GM23248 (cell line): ENCODE measurements around the gene KCNG1. TPM values are rescaled to one million over a fixed set of nuclear protein-coding genes. Genes with fewer than 3 reads are reported as not detected.

Experiments used
- DNase-seq: peaks from one replicate; pipeline ENCODE4 v3.0.0-alpha.2; 2015
- H2AFZ ChIP-seq: fragments of 200-600 bp; sonication (generic); 2 replicates; pipeline ENCODE4 v1.6.1; 2016; ENCODE audit warnings: antibody characterized with exemption
- H3F3A ChIP-seq: fragments of 200-600 bp; sonication (generic); 2 replicates; pipeline ENCODE4 v1.6.1; 2016; ENCODE audit warnings: mild to moderate bottlenecking, antibody characterized with exemption, mixed run types; ENCODE audit not compliant: insufficient read depth
- H3K27ac ChIP-seq: fragments of 200-600 bp; sonication (generic); 2 replicates; pipeline ENCODE4 v1.5.1; 2016; ENCODE audit warnings: mild to moderate bottlenecking
- H3K27me3 ChIP-seq: fragments of 200-600 bp; sonication (generic); replicated peaks from 2 replicates; pipeline ENCODE4 v1.6.1; 2016; ENCODE audit warnings: mild to moderate bottlenecking; ENCODE audit not compliant: insufficient read depth
- H3K36me3 ChIP-seq: fragments of 200-600 bp; sonication (generic); 2 replicates; pipeline ENCODE4 v1.6.1; 2016; ENCODE audit warnings: low read depth, mild to moderate bottlenecking
- H3K4me1 ChIP-seq: fragments of 200-600 bp; sonication (generic); 2 replicates; pipeline ENCODE4 v1.6.1; 2016; ENCODE audit warnings: mild to moderate bottlenecking; ENCODE audit not compliant: insufficient read depth
- H3K4me2 ChIP-seq: fragments of 200-600 bp; sonication (generic); one replicate; pipeline ENCODE4 v1.6.1; 2016; ENCODE audit warnings: mild to moderate bottlenecking; ENCODE audit not compliant: unreplicated experiment
- H3K4me3 ChIP-seq: fragments of 200-600 bp; sonication (generic); 2 replicates; pipeline ENCODE4 v1.5.1; 2016; ENCODE audit warnings: mild to moderate bottlenecking
- H3K79me2 ChIP-seq: fragments of 200-600 bp; sonication (generic); 2 replicates; pipeline ENCODE4 v1.6.1; 2016; ENCODE audit warnings: mild to moderate bottlenecking; ENCODE audit not compliant: insufficient read depth
- H3K9ac ChIP-seq: fragments of 200-600 bp; sonication (generic); 2 replicates; pipeline ENCODE4 v1.6.1; 2016; ENCODE audit warnings: mild to moderate bottlenecking
- H3K9me2 ChIP-seq: fragments of 200-600 bp; sonication (generic); 2 replicates; pipeline ENCODE4 v1.6.1; 2016; ENCODE audit warnings: mixed run types, mild to moderate bottlenecking, moderate library complexity; ENCODE audit not compliant: insufficient read depth
- H3K9me3 ChIP-seq: fragments of 200-600 bp; sonication (generic); one replicate; pipeline ENCODE4 v1.6.1; 2017; ENCODE audit warnings: low read depth
- H4K20me1 ChIP-seq: fragments of 200-600 bp; sonication (generic); 2 replicates; pipeline ENCODE4 v1.6.0; 2016; ENCODE audit not compliant: insufficient read depth
- EZH2 ChIP-seq: fragments of 200-600 bp; sonication (generic); IDR thresholded peaks from 2 replicates; pipeline ENCODE4 v1.6.1; 2018; ENCODE audit warnings: antibody characterized with exemption, mild to moderate bottlenecking; ENCODE audit not compliant: insufficient read depth, poor library complexity, severe bottlenecking
- EZH2phosphoT487 ChIP-seq: fragments of 200-600 bp; sonication (generic); IDR thresholded peaks from 2 replicates; pipeline ENCODE4 v1.6.1; 2018; ENCODE audit warnings: antibody characterized with exemption, moderate library complexity, mild to moderate bottlenecking, low read depth; ENCODE audit not compliant: insufficient read depth
- WGBS, 2 experiments: methylation state at CpG; one replicate each; pipeline ENCODE4 v1.1.6; 2015 to 2017; ENCODE audit warnings: low lambda C conversion rate in 2 of 2, low coverage in 1 of 2; ENCODE audit errors: missing lambda C conversion rate in 2 of 2; 5-methylcytosine and 5-hydroxymethylcytosine counted together
- in situ Hi-C: fragments of 300-500 bp; cut with MboI; formaldehyde crosslinking; loops from 2 replicates; pipeline ENCODE4 v1.15.0; 2020
- polyA plus RNA-seq: library from polyadenylated mRNA; unstranded; fragments of >200 nt; fragmentation: Nextera tagmentation; extraction: Ambion mirVana; gene quantifications from 2 replicates; pipeline ENCODE4 v1.2.1, GENCODE V29; 2016
- total RNA-seq: library from RNA; depleted of rRNA; stranded (reverse); fragments of >200 nt; shearing (Covaris generic); gene quantifications from 2 replicates; pipeline ENCODE4 v1.2.3, GENCODE V29; 2014

KCNG1 gene
- total and polyA plus RNA-seq, 2 experiments from 2014 or later: 10.4 to 29.0 TPM

DNA sequence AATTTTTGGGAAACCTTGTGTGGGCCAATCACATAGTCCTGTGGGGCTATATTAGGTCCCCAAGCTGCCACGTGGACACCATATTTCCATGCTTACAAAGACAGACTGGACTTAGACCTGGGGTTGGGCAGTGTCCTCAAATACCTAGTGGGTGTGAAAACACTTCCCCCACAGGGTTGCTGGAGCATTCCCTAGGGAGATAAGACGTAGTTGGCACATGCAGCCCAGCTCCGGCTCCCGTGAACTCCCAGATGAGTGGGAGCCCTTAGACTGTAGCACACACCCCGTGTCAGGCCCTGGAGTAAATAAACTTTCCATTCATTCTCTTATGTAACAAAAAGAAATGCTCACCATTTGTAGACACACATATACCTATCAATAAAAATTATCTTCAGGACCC, 14.2 kb downstream of the KCNG1 start:
- Histone ChIP-seq H3K4me2 (no peak overlapping the region), H3K79me2 (no peaks in the 10 kb centered on the region), H3K4me3 (no peak overlapping the region), H3K9me3 (no peaks in the 10 kb centered on the region), H2AFZ (no peak overlapping the region), H4K20me1 (no peaks in the 10 kb centered on the region), H3K9ac (no peak overlapping the region), H3K9me2 (no peaks in the 10 kb centered on the region), H3K36me3 (peaks cover 6% of the 10 kb centered on the region; the same call in 1 of the 2 replicates), H3K27ac (no peak overlapping the region), H3F3A (no peaks in the 10 kb centered on the region), H3K4me1 (no peaks in the 10 kb centered on the region), H3K27me3 (no peaks in the 10 kb centered on the region)
- in situ Hi-C loops: no loop called here
- TF ChIP-seq EZH2phosphoT487: no peak
- TF ChIP-seq EZH2: no peak
- 82 to 83% methylated on average over 5 of the region's 5 CpGs for WGBS, 2 experiments
- DNase-seq: no peak

DNA sequence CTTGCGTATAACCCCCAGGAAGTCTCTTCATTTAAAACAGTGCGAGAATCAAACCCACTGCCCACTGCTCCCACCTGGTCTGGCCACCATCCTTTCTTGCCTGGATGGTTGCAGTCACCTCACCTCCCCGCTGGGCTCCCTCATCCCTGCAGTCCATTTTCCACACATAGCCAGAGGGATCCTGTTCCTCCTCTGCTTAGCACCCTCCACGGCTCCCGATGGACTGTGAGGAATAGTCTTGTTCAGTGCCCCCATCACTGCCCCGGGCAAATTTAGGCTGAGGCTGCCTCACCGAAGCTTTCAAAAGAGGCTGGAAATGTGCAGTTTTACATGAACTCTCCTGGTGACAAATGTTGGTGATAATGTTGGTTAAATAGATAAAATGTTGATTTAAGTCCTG, 17.7 kb downstream of the KCNG1 start:
- in situ Hi-C loops: no loop called here
- H3K9me3 ChIP-seq: no peaks in the 10 kb centered on the region

DNA sequence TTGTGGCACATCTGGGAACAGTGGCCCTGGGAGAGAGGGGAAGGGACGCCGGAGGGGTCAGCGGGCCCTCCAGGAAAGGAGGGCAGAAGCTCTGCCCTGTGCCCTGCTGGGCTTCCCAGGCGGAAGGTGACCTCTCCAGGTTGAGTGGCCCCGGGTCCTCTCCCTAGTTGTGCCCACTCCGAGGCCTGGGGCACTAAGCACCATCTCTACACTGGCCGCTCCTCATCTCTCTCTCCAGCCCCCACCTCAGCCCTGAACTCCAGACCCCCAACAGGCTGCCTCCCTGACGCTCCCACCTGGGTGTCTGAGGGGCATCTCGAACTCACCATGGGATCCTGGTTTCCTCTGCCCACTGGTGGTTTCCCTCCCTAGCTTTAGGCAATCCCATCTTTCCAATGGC, 18.1 kb downstream of the KCNG1 start:
- Histone ChIP-seq H3F3A (no peaks in the 10 kb centered on the region), H3K27me3 (no peaks in the 10 kb centered on the region), H3K9me3 (no peaks in the 10 kb centered on the region), H3K36me3 (peaks cover 6% of the 10 kb centered on the region; the same call in 1 of the 2 replicates), H3K27ac (no peak overlapping the region), H3K9me2 (no peaks in the 10 kb centered on the region), H2AFZ (no peak overlapping the region), H4K20me1 (no peaks in the 10 kb centered on the region), H3K4me3 (no peak overlapping the region), H3K4me2 (no peak overlapping the region), H3K79me2 (no peaks in the 10 kb centered on the region), H3K4me1 (no peaks in the 10 kb centered on the region), H3K9ac (no peak overlapping the region)
- no peak for TF ChIP-seq EZH2phosphoT487
- no peak for TF ChIP-seq EZH2
- 95 to 96% methylated on average over 8 to 9 of the region's 9 CpGs for WGBS, 2 experiments
- in situ Hi-C loops: no loop called here
- no peak for DNase-seq

More for the DNA sequence above, 17.7 kb downstream of the KCNG1 start:
- WGBS, 2 experiments: 92 to 94% methylated on average over 7 of the region's 7 CpGs
- no peak overlapping the region for H3K4me2 ChIP-seq
- H4K20me1 ChIP-seq: no peaks in the 10 kb centered on the region
- no peaks in the 10 kb centered on the region for H3K27me3 ChIP-seq
- no peak for DNase-seq
- no peak overlapping the region for H3K4me3 ChIP-seq
- H3F3A ChIP-seq: no peaks in the 10 kb centered on the region
- H2AFZ ChIP-seq: no peak overlapping the region
- H3K36me3 ChIP-seq: peaks cover 6% of the 10 kb centered on the region; the same call in 1 of the 2 replicates
- no peak for TF ChIP-seq EZH2phosphoT487
- no peak for TF ChIP-seq EZH2
- H3K9me2 ChIP-seq: no peaks in the 10 kb centered on the region
- no peak overlapping the region for H3K9ac ChIP-seq
- H3K4me1 ChIP-seq: no peaks in the 10 kb centered on the region
- no peaks in the 10 kb centered on the region for H3K79me2 ChIP-seq
- H3K27ac ChIP-seq: no peak overlapping the region

- DNase-seq: no peak
- Histone ChIP-seq H3K36me3 (peaks cover 6% of the 10 kb centered on the region; the same call in 1 of the 2 replicates), H2AFZ (no peak overlapping the region), H3K79me2 (no peaks in the 10 kb centered on the region), H3K9me2 (no peaks in the 10 kb centered on the region), H3K9me3 (no peaks in the 10 kb centered on the region), H3K4me1 (no peaks in the 10 kb centered on the region), H4K20me1 (no peaks in the 10 kb centered on the region), H3K27me3 (no peaks in the 10 kb centered on the region), H3K4me3 (no peak overlapping the region), H3F3A (no peaks in the 10 kb centered on the region), H3K4me2 (no peak overlapping the region), H3K9ac (no peak overlapping the region), H3K27ac (no peak overlapping the region)
- TF ChIP-seq EZH2phosphoT487 (no peak), EZH2 (no peak)
- in situ Hi-C loops: no loop called here
- 96% methylated on average over 38 to 44 of the region's 44 CpGs for WGBS, 2 experiments
Observed at GRCh38 chr20:51004305-51004727, 18.6 kb downstream of the KCNG1 start.

DNA sequence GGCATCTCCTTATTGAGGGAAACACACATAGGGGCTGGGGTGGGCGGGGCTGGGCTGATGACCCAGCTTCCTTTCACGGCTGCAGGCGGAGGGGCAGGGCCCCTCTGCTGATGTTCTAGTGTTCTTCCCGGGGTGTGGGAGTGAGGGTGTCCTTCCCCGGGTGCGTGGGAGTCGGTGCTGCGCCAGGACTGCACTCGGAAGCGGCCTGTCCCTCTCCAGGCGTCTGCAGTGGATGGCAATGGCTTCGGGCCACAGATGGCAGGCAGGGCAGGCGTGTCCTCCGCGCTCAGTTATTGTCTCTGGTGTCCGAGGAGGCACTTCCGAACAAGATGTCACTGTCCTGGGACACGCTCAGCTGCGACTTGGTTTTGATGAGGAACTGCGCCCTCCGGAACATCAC, 19.2 kb downstream of the KCNG1 start:
- no peaks in the 10 kb centered on the region for H3K79me2 ChIP-seq
- no peak overlapping the region for H3K4me3 ChIP-seq
- no peaks in the 10 kb centered on the region for H3K9me3 ChIP-seq
- H2AFZ ChIP-seq: no peak overlapping the region
- no peak for DNase-seq
- H4K20me1 ChIP-seq: no peaks in the 10 kb centered on the region
- H3K27me3 ChIP-seq: no peaks in the 10 kb centered on the region
- no peak overlapping the region for H3K27ac ChIP-seq
- no peaks in the 10 kb centered on the region for H3F3A ChIP-seq
- H3K9ac ChIP-seq: no peak overlapping the region
- no peak overlapping the region for H3K4me2 ChIP-seq
- H3K4me1 ChIP-seq: no peaks in the 10 kb centered on the region
- no peak for TF ChIP-seq EZH2phosphoT487
- no peak for TF ChIP-seq EZH2
- no peaks in the 10 kb centered on the region for H3K9me2 ChIP-seq
- H3K36me3 ChIP-seq: peaks cover 3% of the 10 kb centered on the region; the same call in 1 of the 2 replicates
- WGBS, 2 experiments: 82 to 96% methylated on average over 11 to 19 of the region's 21 CpGs
- in situ Hi-C loops: no loop called here
